Activated T-cell treated with anti-CD3 and anti-CD28 coated beads for 48 hours (primary cell): ENCODE measurements around the gene IFIH1.
A peak's percentile ranks its signal among the peaks of the same experiment; 100 is the strongest.

Source experiments
- DNase-seq: peaks from one replicate; pipeline ENCODE4 v3.0.0-alpha.2; 2020; ENCODE audit warnings: low read depth

The IFIH1 gene

DNA sequence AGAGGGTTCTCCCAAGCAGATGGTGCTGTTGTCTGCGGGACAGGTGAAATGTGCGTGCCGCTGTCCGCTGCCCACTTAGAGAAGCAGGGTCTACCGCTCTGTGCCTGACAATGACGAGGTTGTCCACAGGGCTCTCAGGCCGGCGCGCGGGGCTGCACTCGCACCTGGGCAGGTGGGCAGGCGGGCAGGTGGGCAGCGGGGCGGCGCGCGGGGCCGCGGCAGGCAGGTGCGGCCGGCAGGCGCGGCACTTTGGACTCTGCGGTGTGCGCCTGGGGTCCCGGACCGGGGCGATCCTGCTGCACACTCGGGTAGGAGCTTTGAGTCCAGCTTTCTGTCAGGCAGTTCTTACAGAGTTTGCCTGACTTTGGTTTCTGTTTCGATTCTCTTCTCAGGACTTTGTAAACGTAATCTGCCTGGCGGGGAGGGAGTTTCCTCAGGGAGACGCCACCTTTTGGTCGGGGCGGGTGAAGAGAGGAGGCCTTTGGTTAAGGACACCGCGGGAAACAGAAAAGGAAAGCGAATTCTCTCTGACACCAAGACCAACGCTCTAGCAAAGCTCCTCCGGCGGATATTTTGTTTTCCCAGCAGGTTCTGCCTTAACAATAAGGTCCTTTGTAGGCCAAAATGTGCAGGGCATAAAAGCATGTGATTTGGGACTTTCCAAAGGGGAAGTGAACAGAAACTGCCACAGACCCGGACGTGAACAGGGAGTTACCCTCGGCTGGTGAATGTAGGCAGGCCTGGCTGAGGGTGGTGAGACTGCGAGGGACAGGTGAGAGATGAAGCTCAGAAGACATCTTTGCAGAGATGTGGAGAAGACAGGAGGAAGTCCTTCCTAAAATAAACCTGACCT lies at the start of gene IFIH1:
Gene IFIH1 (minus strand): TSS at position 357 of the 853 bp plus-strand sequence. CDS start 377 bp downstream, outside the sequence.
- peak; percentile 57 for DNase-seq

DNA sequence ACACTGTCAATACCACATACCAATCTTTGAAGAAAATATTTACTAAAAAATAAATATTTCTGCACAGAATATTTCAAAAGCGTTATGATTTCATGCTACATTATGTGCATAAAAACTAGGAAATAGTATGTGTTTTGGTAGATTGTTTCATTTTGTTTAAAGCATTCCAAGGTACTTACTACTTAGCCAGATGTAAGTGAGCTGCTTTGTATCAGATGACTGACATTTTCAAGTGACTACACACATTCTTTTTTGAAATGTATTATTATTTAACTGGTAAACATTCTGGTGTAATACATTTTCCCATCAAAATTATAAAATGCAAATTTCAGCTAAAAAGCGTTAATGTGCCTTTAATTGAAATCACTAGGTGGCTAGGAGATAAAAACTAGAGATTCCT lies 46.9 kb upstream of the IFIH1 start:
- no peak for DNase-seq

DNA sequence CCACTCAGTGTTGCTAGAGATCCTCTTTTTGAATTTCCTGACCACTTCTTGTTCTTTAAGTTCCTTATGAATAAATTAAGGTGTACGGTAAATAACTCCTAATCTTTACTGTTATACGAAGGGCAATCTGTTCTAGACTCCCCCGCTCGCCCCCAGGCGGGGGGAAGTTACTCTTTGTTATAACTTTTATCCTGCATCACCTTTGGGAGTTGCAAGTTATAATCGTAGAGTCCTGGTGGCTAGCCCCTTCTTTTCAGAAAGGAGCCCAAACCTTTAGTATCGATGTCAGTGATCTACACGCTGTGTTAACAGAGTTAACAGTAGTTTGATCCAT lies 26.1 kb upstream of the IFIH1 start:
- peak; percentile 4 for DNase-seq

DNA sequence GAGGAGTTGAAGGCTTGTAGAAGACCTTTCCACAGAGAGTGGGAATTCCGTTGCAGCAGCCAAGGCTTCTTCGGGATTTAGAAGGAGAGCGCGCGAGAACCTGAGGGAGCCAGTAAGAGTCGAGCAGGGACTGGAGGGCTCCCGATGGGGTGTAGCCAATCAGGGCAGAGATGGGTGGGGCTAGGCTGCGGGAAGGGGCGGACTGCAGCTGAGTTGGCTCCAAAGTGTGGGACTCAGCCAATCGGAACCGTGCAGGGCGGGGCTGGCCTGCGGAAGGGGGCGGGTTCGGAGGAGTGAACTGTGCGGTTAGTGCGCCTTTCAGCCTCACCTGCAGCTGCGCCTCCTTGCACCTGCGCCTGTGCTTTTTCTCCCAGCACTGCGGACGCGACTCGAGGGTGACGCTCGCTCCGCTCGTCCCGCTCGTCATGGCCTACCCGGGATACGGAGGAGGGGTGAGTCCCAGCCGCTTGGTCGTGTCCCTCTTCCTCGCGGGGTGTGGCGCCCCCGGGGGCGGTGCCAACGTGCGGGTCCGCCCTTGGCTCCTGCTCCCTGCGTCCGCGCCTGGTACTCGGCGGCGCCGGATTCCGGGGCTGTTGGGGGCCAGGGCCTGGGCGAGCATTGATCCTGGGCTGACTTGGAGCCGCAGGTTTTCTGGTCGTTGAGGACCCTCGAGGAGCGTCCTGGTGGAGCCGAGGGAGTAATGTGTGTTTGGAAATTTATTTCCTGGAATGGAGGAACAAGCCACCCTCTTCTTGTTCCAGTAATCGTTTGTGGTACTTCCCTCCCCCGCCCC lies 25.5 kb upstream of the IFIH1 start, which contains the start of gene GCA:
Gene GCA (plus strand): TSS at position 309 of the 793 bp plus-strand sequence. CDS start 117 bp downstream, at position 426.
- DNase-seq: peak; percentile 96

DNA sequence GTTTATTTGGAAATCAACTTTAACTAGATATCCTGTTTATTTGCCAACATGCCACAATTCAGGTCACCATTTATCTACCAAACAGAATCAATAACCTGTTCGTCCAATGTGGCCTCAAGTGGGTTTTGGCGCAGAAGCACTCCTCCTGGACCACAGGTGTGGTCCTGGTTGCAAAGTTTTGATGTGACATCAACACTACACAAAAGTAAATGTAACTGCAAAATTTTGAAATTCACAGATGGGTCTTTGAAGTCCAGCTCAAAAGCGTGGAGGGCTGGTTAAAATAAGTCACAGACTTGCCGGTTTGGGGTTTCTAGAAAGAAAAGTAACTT lies 25.0 kb upstream of the IFIH1 start:
- no peak for DNase-seq

DNA sequence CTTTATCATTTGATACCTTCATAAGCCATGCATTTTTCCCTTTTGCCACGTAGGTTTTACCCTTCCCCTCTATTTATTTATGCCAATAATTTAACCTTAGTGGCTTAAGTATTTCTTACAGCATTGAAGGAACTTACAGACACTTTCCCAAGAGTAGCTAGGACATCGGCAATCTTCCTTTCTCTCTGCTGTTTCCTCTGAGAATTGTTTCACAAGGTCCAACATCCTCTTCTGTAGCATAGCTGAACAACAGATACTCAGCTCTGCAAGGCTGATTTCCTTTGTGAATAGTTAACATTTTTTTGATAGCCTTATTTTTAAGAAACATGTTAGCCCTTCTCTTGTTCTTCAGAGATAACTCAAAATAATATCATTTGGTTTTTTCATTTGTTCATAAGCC lies 24.4 kb upstream of the IFIH1 start:
- no peak for DNase-seq

DNA sequence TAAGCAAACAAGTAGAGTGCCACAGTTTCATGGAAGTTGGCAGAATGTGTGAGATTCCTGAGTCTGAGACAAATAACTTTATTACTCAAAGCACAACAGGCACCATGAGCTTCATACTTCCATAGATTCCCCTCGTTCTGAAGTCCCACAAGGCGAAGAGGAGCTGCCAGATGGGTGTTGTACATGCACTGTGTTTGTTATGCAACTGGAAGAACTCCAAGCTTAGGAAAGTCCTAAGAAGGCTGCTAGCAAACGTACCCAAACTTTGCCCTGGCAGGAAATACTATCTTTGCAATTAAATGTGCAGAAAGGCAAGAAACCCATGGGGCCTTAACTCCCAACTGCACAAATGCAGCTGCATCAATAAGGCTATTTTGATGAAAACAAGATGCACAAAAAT lies 23.8 kb upstream of the IFIH1 start:
- no peak for DNase-seq

DNA sequence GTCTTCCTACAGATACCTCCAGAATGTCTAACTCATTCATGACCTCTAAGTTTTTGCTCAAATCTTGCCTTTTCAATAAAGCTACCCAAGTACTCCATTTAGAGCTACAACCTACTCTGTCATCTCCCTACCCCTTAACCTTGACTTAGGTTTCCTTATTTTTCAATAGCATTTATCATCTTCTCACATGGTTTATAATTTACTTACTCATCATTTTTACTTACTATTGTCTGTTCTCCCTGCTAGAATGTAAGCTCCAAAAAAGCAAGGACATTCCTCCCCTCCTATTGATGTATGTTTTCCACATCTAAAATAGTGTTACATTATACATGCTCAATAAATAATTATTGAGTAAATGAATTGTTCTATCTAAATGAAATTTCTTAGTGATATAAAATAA lies 22.3 kb upstream of the IFIH1 start:
- DNase-seq: no peak

DNA sequence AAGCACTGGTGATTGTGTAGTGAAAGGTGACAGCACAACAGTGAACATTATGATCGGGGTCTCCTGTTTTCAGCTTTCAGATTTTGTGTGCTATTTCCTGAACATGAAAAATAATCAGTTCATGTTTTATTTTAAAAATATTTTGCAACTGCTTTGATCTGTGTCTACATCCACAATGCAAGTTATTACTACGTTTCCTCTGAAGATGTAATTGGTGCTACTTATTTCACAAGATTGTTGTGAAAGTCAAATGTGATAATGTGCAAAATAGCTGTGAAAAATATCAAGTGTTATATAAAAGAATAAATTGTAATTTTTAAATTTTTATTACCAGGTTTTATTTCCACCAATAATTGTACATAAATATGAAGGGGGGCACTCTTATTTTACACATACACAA lies 19.4 kb upstream of the IFIH1 start:
- DNase-seq: no peak

DNA sequence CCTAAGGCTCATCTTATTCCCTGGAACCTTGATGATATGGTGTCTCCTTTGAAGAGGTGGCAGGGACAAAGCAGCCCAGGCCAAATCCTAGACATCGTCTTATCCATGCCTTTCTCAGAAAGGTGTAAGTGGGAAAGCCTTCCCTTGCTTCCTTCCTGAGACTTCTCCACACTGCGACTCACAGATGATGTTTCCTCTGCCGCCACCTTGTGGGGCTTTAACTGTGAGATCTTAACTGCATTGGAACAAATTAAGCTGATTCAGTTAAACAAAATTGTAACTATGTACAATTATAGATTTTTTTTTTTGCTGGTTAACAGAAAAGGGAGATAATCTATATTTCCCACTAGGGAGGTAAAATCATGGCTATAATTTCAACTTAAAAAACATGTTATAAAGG lies 15.5 kb upstream of the IFIH1 start:
- no peak for DNase-seq

DNA sequence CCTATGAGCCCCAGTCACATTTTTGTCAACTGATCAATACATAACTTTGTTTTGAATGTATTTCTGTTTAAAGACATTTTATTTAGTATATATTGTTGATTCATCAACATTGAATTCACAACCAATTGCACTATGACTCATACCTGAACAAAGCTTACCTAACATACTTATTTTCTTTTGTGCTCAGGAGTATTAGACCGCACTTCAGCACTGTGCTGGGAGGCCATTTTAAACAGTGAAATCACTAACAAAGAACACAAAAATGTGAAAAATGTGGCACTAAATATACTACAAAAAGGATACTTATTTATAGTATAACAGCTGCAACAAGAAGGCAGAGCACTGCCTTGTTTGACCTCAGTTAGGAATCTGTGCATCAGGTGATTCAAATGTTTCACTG lies 12.4 kb upstream of the IFIH1 start:
- no peak for DNase-seq

DNA sequence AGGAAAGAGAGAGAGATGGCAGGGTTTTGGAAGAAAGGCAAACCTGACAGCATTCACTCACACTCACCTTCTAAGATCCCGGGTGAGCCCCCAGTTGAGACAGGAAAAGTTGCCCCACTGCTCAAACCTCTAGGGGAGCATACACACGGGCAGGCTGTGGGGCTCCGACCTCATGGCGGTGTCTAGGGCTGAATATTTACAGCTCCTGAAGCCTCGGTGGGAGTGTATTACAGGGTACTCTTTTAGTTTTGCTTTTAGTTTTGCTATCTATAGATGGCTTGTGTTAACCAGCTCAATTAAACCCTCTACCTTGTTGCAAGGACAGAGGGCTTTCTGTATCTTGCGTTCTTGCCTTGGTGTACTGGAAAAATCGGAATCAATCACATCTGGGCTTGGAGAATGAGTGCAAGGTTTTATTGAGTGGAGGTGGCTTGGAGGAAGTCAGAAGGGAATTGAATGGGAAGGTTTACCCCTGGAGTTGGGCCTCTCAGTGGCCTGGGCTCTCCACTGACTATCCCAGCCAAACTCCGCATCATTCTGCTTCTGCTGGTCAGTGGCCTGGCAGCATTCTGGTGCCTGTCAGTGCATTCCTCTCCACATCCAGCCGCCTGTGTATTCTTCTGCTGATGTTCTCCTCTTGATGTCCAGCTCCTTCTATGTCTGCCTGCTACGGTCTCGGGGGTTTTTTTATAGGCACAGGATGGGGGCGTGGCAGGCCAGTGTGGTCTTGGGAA lies 10.1 kb upstream of the IFIH1 start:
- no peak for DNase-seq

DNA sequence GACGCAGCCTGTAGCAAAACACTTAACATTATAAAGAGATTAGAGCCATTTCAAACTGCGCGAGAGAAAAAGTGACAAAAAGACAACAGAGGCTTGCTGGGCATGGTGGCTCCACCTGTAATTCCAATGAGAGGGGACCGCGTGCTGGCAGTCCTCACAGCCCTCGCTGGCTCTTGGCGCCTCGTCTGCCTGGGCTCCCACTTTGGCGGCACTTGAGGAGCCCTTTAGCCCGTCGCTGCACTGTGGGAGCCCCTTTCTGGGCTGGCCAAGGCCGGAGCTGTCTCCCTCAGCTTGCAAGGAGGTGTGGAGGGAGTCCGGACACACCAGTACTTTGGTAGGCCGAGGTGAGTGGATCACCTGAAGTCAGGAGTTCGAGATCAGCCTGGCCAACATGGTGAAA lies 9.3 kb upstream of the IFIH1 start:
- DNase-seq: no peak

DNA sequence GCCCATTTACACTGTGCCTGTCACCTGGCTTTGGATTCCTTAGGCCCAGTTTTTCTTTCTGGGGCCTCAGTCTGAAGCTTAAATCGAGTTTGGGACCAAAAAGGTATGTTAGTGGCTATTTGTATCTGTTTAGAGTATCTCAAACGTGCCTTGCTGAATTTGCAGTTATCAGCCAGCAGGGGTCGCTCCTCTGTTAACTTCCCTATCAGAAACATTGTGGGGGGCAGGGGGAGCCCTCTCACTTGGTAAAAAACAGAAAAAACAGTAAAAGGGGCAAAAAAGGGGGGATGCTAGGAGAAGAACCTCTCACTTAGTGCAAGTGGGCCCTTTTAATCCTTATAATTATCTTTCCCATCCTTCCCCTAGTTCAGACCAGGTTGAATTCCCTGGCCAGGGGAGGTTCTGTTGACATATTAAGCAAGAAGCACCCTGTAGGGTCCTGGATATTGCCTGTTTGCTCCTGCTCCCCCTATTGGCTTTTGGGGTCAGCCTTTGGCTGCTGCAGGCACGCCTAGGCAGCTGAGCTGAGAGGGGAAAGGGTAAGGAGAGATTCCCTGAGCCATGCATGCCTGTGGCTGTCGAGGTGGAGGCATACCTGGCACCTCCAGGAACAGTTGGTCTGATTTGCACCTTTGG lies 8.8 kb upstream of the IFIH1 start:
- peak; percentile 8 for DNase-seq

DNA sequence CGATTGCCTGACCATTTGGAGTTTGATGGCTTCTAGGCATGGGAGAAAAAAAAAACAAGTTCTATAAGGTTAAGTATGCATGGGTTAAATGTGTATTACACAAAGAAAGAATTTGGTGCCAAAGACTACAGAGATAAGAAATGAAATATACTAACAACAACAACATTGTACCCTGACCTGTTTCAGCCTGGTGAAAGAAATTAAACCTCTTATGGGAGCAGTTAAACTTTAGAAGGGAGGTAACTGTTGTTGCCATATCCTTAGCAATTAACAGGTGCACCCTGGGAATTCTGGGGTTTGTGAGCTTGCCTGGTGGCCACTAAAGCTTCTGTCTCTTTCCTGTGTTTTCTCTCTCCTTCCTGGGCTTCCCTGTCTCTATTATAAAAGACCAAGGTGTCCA lies 6.5 kb upstream of the IFIH1 start:
- no peak for DNase-seq

DNA sequence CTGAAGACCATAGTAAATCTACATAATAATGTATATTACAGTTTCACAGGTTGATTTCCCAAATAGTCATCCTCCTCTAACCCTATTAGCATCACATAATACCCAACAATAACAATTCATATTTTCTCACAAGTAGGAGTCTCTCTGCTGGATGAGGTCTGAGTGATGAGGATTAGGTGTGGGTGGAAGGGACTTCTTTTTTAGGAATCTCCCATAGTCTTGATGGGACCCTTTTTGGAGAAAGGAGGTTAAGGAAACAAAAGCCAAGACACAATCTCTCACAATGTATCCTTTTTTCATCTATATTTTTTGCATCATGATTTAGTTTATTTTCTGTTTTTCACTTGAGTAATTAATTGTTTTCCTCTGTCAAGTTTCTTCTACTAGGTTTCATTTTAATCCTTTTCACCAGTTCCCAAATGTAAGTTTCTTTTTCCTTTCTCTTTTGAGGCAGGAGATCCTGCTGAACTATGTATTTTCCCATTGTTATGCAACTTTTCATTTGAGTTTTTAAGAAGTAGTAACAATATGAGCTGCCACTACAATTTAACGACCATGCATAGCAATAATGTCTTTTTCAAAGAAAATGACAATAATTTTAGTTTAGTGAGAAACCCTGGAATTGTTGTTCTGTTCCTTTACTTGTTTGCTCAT lies 2.5 kb upstream of the IFIH1 start:
- no peak for DNase-seq

DNA sequence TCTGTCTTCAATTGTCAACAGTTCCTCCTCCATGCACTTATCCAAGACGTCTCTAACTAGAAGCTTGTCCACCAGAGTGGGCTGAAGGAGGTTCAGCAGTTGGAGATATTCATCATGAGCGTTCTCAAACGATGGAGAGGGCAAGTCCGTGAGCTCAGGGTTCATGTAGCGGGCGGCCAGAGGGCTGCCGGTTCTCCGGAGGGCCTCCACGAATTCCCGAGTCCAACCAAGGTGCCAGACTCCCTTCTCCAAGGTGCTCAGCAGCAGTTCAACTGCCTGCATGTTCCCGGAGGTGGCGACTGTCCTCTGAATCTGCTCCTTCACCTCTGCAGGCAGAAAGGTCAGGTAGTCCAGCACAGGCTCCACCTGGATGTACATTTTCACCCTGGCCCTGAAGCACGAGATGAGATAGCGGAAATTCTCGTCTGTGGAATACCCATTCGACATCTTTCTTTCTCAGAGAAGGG lies 590 bp downstream of the IFIH1 start:
- DNase-seq: peak; percentile 11

DNA sequence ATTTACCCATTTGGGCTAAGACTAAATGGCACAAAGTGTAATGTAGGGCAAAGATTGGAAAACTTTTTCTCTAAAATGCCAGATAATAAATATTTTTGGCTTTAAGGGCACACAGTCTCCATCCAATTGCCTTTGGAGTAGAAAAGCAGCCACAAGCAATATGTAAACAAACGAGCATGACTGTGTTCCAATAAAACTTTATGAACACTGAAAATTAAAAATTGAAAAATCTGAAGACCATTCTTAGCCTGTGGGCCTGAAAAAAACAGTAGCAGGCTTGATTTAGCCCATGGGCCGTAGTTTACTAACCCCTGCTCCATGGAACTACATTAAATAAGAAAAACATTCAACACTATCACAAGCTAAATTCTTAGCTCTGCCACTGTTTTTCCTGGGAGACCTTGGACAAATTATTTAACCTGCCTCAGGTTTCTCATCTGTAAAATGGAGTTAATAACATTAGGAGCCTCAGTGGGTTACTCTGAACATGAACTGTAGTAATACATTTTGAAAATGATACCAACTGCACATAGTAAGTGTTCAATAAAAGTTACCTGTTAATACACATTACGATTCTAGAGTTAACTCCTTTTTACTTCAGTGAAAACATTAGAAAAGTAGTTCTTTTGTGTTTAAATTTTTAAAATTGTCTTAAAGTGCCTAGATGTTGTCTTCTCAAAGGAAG lies 1.3 kb downstream of the IFIH1 start:
- no peak for DNase-seq

DNA sequence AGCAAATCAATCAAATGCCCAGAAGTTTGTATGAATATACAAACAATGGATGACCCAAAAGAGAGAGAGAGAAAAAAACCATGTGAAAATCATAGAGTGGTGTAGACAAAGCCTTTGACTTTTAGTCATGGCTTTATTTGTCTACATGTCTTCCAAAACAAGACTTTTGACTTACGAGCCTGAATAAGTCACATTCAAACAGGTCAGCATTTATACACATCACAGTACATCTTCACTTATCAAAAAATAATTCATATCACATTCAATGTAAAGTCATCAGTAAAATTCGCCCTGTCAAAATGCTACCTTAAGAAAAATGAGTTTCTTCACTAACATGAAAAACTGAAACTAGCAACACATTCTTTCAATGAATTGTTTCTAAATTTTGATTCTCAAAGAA lies 1.9 kb downstream of the IFIH1 start:
- DNase-seq: no peak

DNA sequence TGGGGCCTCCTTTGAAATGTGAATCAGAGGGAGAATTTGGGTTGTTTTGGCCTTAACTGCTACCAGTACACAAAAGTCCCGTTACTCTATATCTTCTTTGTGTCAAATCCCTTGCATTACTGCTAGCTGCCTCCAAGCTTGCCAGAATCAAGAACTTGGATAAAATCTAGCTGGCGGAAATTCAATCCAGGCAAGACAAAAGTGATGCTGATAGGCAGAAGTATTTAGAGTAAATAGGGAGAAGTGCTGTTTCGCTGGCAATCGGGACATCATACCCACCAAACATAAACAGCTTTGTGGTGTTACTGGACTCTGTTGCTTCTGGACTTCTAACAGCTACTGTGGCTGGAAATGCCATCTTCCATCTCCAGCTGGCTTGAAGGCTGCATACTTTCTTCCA lies 2.5 kb downstream of the IFIH1 start:
- no peak for DNase-seq

DNA sequence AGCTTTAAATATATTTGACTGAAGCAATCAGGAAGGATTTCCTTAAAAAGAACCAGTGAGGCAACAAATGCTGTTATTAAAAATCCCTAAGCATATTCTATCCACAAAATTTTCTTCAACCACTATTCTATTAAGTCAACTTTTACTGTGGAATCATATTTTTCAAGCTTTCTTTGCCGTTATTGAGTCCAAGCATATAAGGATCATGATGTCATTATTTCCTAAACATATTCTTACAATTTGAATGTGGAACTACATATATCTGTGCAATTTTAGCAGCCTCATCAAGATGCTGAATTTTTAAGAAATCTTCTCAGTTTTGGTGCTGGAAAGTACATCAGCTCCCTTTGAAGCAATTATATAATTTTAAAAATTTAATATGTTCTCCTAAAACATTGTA lies 5.6 kb downstream of the IFIH1 start:
- DNase-seq: no peak
